Measurements from ENCODE around the gene SPATS2L. TPM values are rescaled to one million over a fixed set of nuclear protein-coding genes. Genes with fewer than 3 reads are reported as not detected.

Gene SPATS2L
- total RNA-seq, 4 donors from 2014 or later, result 33.4 to 236 (median 159) TPM

DNA sequence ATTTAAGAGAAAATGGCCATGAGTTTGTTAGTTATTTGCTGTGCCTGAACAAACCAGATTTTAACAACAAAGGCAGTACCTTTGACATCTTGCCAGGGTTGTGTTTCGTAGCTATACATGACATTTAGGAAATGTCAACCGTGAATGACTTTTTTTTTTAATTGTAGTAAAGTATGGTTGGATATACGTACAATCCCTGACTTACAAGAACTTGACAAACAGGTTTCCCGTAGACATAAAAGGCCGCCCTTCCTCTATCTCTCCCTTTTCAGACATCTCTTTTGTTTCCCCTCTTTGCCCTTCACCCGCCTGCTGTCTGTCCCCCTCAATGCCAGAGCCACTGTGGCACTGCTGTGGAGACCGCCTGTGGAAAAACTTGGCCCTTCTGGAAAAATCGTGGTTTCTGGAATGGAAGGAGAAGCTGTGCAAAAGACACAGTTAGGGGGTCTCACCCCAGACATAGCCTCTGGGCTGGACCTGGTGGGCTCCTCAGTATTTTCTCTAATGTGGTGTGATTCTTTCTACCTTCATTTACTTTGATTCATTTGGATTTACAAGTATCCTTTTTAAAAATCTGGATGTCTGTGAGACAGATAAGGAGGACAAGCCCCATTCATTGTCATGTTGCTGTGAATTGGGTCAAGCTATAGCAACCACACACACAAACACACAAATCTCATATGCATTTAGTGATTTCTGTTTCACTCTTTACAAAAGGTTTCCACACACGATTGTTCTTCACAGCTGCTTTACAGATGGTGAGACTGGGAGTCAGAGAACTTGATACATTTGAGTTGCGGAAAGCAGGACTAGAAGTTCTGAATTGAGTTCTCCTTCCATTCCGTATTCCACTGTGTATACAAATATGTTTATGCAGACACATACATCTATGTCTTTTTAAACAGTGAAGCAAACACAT is 48.6 kb downstream of the SPATS2L start:
- H3K9me3 ChIP-seq, result no peaks in the 10 kb centered on the region
- H3K27me3 ChIP-seq, result no peaks in the 10 kb centered on the region
- TF ChIP-seq, protein P1, sequence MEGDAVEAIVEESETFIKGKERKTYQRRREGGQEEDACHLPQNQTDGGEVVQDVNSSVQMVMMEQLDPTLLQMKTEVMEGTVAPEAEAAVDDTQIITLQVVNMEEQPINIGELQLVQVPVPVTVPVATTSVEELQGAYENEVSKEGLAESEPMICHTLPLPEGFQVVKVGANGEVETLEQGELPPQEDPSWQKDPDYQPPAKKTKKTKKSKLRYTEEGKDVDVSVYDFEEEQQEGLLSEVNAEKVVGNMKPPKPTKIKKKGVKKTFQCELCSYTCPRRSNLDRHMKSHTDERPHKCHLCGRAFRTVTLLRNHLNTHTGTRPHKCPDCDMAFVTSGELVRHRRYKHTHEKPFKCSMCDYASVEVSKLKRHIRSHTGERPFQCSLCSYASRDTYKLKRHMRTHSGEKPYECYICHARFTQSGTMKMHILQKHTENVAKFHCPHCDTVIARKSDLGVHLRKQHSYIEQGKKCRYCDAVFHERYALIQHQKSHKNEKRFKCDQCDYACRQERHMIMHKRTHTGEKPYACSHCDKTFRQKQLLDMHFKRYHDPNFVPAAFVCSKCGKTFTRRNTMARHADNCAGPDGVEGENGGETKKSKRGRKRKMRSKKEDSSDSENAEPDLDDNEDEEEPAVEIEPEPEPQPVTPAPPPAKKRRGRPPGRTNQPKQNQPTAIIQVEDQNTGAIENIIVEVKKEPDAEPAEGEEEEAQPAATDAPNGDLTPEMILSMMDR (IDR thresholded peaks at IDR 0.05), result no peak
- TF ChIP-seq POLR2AphosphoS5 (IDR thresholded peaks at IDR 0.05), result no peak
- TF ChIP-seq EP300 (IDR thresholded peaks at IDR 0.05; ENCODE audit: low read depth), result no peak
- no peak for TF ChIP-seq POLR2A (IDR thresholded peaks at IDR 0.05)
- peaks cover 8 to 43% (median 21%) of the 10 kb centered on the region in 4 donors for H3K4me1 ChIP-seq
- intact Hi-C loops (cut with DNase I; ENCODE audit: low total_unique reads) (no loop called here), in situ Hi-C loops (cut with MboI; ENCODE audit: low pct_ligation_motif_present in 1 of 4, low pct_unique_long_range_greater_than_20kb in 1 of 4, low sequenced_read_pairs in 3 of 4) (no loop called here)
- H3K4me3 ChIP-seq, result no peak overlapping the region
- 45 to 63% methylated on average over 8 to 11 of the region's 11 CpGs for WGBS, 2 donors (ENCODE audit: low coverage in 1 of 2)
- no peaks in the 10 kb centered on the region for H3K36me3 ChIP-seq
- peak overlapping the region in 2 of 4 donors; percentile 1 to 19 for H3K27ac ChIP-seq
- no peak for DNase-seq

DNA sequence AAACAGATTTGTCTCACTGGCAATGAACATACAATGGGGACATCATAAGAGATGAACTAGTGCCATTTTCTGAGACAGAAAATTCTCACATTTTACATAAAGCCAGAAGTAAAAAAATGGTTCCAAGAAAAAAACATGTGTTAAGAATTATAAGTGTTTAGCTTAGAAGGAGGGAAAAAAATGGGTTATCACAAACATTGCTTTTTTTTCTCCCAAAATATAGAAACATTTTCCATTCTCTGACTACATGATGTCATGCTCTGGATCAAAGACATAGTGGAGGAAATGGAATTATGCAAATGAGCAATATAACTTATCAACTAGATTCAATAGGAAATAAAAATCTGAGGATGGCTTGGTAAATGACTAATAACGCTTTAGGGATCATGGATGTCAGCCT is 49.8 kb downstream of the SPATS2L start:
- H3K27ac ChIP-seq, result peak overlapping the region in 3 of 4 donors; percentile 23 to 60 (median 53)
- no peak overlapping the region for H3K4me3 ChIP-seq
- in situ Hi-C loops (cut with MboI; ENCODE audit: low pct_ligation_motif_present in 1 of 4, low pct_unique_long_range_greater_than_20kb in 1 of 4, low sequenced_read_pairs in 3 of 4), result no loop called here
- intact Hi-C loops (cut with DNase I; ENCODE audit: low total_unique reads), result no loop called here
- TF ChIP-seq EP300 (IDR thresholded peaks at IDR 0.05; ENCODE audit: low read depth), result no peak
- TF ChIP-seq POLR2A (IDR thresholded peaks at IDR 0.05), result no peak
- TF ChIP-seq, protein P1 (IDR thresholded peaks at IDR 0.05), result no peak
- no peak for TF ChIP-seq POLR2AphosphoS5 (IDR thresholded peaks at IDR 0.05)
- WGBS, 2 donors (ENCODE audit: low coverage in 1 of 2), result 84 to 90% methylated on average over 1 of the region's 1 CpG
- no peaks in the 10 kb centered on the region for H3K36me3 ChIP-seq
- no peaks in the 10 kb centered on the region for H3K9me3 ChIP-seq
- H3K27me3 ChIP-seq, result no peaks in the 10 kb centered on the region
- H3K4me1 ChIP-seq, result peaks cover 8 to 38% (median 19%) of the 10 kb centered on the region in 4 donors
- DNase-seq, result no peak

- TF ChIP-seq, protein P1 (IDR thresholded peaks at IDR 0.05), result no peak
- TF ChIP-seq EP300 (IDR thresholded peaks at IDR 0.05; ENCODE audit: low read depth) (no peak), POLR2AphosphoS5 (IDR thresholded peaks at IDR 0.05) (no peak), POLR2A (IDR thresholded peaks at IDR 0.05) (no peak)
- Histone ChIP-seq H3K27ac (peak overlapping the region in 3 of 4 donors; percentile 23 to 60 (median 53)), H3K36me3 (no peaks in the 10 kb centered on the region), H3K4me1 (peaks cover 8 to 34% (median 19%) of the 10 kb centered on the region in 4 donors), H3K4me3 (no peak overlapping the region), H3K27me3 (no peaks in the 10 kb centered on the region), H3K9me3 (no peaks in the 10 kb centered on the region)
- WGBS, 2 donors (ENCODE audit: low coverage in 1 of 2), result 44 to 83% methylated on average over 1 of the region's 1 CpG
- in situ Hi-C loops (cut with MboI; ENCODE audit: low pct_ligation_motif_present in 1 of 4, low pct_unique_long_range_greater_than_20kb in 1 of 4, low sequenced_read_pairs in 3 of 4) (no loop called here), intact Hi-C loops (cut with DNase I; ENCODE audit: low total_unique reads) (no loop called here)
- DNase-seq, result no peak
Observed at GRCh38 chr2:200356857-200357384, 50.4 kb downstream of the SPATS2L start.

DNA sequence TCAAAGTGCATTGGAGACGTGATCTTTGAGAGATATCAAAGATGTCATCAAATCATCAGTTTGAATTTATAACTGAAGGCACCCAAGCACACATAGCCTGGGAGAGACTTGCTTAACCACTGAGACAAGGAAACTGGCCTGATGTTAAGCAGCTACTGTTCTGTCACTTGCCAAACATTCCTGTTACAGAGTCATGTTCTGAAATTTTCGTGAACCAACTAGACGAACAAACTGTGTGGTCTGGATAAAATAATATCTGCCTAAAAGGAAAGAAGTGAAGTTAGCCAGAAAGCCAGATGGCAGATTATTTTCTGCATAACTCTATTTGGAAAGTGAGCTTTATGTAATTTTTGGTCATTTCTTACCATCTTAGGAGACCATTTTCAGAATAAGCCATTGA is 51.4 kb downstream of the SPATS2L start:
- WGBS, 2 donors (ENCODE audit: low coverage in 1 of 2), result 60 to 75% methylated on average over 1 to 3 of the region's 3 CpGs
- H3K27ac ChIP-seq, result peak overlapping the region in 3 of 4 donors; percentile 23 to 60 (median 53)
- H3K36me3 ChIP-seq, result no peaks in the 10 kb centered on the region
- no peak for DNase-seq
- no peak overlapping the region for H3K4me3 ChIP-seq
- H3K4me1 ChIP-seq, result peaks cover 4 to 28% (median 14%) of the 10 kb centered on the region in 4 donors
- H3K9me3 ChIP-seq, result no peaks in the 10 kb centered on the region
- intact Hi-C loops (cut with DNase I; ENCODE audit: low total_unique reads), result no loop called here
- no peaks in the 10 kb centered on the region for H3K27me3 ChIP-seq
- in situ Hi-C loops (cut with MboI; ENCODE audit: low pct_ligation_motif_present in 1 of 4, low pct_unique_long_range_greater_than_20kb in 1 of 4, low sequenced_read_pairs in 3 of 4), result no loop called here
- TF ChIP-seq POLR2AphosphoS5 (IDR thresholded peaks at IDR 0.05) (peak in 2 of 3 donors; percentile 63 to 68), POLR2A (IDR thresholded peaks at IDR 0.05) (no peak)
